Measurements from ENCODE around the gene PER3. TPM values are rescaled to one million over a fixed set of nuclear protein-coding genes. Genes with fewer than 3 reads are reported as not detected.

The PER3 gene
- total and polyA plus RNA-seq, 8 donors = 9.9 to 16.1 (median 12.5) TPM

DNA sequence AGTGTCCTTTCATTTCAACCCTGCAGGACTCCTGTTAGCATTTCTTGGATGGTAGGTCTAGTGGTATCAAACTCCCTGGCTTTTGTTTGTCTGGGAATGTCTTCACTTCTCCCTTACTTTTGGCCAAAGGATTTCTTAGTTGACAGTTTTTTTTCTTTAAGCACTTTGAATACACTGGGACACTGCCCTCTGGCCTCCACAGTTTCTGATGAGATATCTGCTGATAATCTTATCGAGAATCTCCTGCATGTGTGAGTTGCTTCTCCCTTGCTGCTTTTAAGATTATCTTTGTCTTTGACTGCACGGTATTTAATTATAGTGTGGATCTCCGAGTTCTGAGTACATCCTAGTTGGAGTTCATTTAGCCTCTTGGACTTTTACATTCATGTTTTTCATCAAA, 55.4 kb downstream of the PER3 start:
- Histone ChIP-seq H3K4me1 (no peaks in the 10 kb centered on the region), H3K4me3 (no peak overlapping the region), H3K27me3 (no peaks in the 10 kb centered on the region), H3K36me3 (peaks cover 0 to 69% of the 10 kb centered on the region in 2 donors), H3K9me3 (peaks cover 0 to 20% of the 10 kb centered on the region in 2 donors), H3K27ac (no peak overlapping the region)
- no peak for DNase-seq
- intact Hi-C loops (cut with DNase I) = no loop called here
- TF ChIP-seq, protein P1, sequence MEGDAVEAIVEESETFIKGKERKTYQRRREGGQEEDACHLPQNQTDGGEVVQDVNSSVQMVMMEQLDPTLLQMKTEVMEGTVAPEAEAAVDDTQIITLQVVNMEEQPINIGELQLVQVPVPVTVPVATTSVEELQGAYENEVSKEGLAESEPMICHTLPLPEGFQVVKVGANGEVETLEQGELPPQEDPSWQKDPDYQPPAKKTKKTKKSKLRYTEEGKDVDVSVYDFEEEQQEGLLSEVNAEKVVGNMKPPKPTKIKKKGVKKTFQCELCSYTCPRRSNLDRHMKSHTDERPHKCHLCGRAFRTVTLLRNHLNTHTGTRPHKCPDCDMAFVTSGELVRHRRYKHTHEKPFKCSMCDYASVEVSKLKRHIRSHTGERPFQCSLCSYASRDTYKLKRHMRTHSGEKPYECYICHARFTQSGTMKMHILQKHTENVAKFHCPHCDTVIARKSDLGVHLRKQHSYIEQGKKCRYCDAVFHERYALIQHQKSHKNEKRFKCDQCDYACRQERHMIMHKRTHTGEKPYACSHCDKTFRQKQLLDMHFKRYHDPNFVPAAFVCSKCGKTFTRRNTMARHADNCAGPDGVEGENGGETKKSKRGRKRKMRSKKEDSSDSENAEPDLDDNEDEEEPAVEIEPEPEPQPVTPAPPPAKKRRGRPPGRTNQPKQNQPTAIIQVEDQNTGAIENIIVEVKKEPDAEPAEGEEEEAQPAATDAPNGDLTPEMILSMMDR (IDR thresholded peaks at IDR 0.05) = no peak
- no peak for ATAC-seq

DNA sequence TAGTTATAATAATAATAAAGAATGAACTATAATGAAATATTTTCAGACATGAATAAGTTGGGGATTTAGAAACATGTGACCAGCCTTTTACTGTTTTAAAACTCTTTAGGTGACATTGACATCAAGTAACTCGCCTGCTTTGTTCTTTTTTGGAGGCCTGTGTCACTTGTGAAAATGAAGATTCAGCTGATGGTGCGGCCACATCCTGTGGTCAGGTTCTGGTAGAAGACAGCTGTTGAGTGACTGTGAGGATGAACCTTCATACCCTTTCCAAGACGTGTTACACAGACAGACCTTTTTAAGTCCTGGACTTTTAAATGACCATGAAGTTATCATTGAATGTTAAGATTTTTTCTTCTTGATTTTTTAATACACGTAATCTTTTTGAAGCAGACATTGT, 58.4 kb downstream of the PER3 start:
- DNase-seq (no peak), ATAC-seq (no peak)
- no peak overlapping the region for H3K4me3 ChIP-seq
- H3K9me3 ChIP-seq = peaks cover 0 to 20% of the 10 kb centered on the region in 2 donors
- H3K36me3 ChIP-seq = peaks cover 0 to 46% of the 10 kb centered on the region in 2 donors
- H3K27ac ChIP-seq = no peak overlapping the region
- intact Hi-C loops (cut with DNase I) = no loop called here
- TF ChIP-seq, protein P1 (IDR thresholded peaks at IDR 0.05) = no peak
- no peaks in the 10 kb centered on the region for H3K4me1 ChIP-seq
- H3K27me3 ChIP-seq = no peaks in the 10 kb centered on the region

DNA sequence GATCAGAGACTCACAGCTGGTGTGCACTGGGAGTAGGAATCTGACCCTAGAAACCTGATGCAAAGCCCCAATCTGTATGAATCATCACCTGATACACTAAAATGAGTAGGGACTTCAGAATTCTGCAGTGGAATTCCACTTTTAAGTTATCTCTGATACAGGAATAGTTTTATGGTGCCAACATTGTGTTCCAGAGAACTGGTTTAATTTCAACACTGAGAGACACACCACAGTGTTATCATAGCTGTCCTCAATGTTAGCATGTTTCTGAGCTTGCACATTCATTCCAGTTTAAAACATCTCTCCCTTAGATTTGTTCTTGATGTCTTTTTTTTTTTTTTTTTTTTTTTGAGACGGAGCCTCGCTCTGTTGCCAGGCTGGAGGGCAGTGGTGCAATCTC, 61.7 kb downstream of the PER3 start:
- Histone ChIP-seq H3K36me3 (peaks cover 0 to 14% of the 10 kb centered on the region in 2 donors), H3K27ac (no peak overlapping the region), H3K4me1 (no peaks in the 10 kb centered on the region), H3K4me3 (no peak overlapping the region), H3K9me3 (no peaks in the 10 kb centered on the region), H3K27me3 (no peaks in the 10 kb centered on the region)
- intact Hi-C loops (cut with DNase I) = no loop called here
- TF ChIP-seq, protein P1 (IDR thresholded peaks at IDR 0.05) = no peak
- no peak for ATAC-seq
- DNase-seq = no peak

DNA sequence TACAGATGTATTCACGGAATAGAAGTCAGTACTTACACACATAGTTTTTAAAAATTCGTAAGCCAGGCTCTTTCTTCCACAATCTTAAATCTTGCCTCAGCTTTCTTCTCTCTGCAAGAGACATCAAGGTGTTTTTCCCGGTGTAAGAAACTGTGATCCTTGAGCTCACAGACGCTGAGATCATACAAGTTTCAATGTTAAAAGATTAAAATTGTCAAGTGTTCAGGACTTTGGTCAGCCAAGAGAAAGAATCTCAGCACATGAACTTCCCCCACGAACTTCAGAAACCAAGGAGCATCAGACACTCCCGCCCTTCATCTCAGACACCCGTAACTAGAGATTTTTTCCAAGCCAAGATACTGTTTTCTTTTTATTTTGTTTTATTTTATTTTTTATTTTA, 62.6 kb downstream of the PER3 start:
- Histone ChIP-seq H3K27ac (no peak overlapping the region), H3K36me3 (peaks cover 0 to 14% of the 10 kb centered on the region in 2 donors), H3K27me3 (no peaks in the 10 kb centered on the region), H3K4me1 (no peaks in the 10 kb centered on the region), H3K9me3 (no peaks in the 10 kb centered on the region), H3K4me3 (no peak overlapping the region)
- TF ChIP-seq, protein P1 (IDR thresholded peaks at IDR 0.05) = no peak
- ATAC-seq (no peak), DNase-seq (no peak)
- intact Hi-C loops (cut with DNase I) = no loop called here

DNA sequence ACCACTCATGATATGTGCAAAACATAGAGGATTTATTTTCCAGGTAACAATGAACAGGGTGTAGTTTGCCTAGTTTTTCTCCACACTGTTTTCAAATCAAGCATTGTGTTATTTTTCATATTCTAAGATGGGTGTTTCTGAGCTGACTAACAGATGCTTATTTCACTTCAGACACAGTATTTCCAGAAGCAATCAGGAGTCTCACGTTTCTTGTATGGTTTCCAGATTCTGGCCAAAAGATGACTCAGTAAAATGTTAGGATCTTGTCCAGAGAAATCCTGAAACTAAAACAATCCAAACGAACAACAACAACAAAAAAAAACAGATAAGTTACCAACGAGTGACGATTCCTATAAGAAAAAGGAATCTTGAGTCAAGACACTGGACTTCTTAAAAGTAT, 63.5 kb downstream of the PER3 start:
- no peak for ATAC-seq
- intact Hi-C loops (cut with DNase I) = no loop called here
- DNase-seq = no peak
- TF ChIP-seq, protein P1 (IDR thresholded peaks at IDR 0.05) = no peak
- Histone ChIP-seq H3K4me3 (no peak overlapping the region), H3K4me1 (no peaks in the 10 kb centered on the region), H3K36me3 (peaks cover 0 to 14% of the 10 kb centered on the region in 2 donors), H3K9me3 (no peaks in the 10 kb centered on the region), H3K27ac (no peak overlapping the region), H3K27me3 (no peaks in the 10 kb centered on the region)

Measured in left lung (tissue), 10 donors.